K562 treated with DMSO at 1 percent for 12 hours (cell line): Measurements from ENCODE around the gene FSTL3. TPM values are rescaled to one million over a fixed set of nuclear protein-coding genes. Genes with fewer than 3 reads are reported as not detected.

Experiments
- total RNA-seq: library from RNA; unstranded; fragments of 300-600 nt; gene quantifications from 2 replicates; pipeline ENCODE4 v1.2.3, GENCODE V29; 2022; ENCODE audit not compliant: insufficient read depth

FSTL3 gene
- total RNA-seq, result 5.5 and 11.6 TPM in 2 replicates

GRCh38 chr19:676339-677105, at the start of gene FSTL3:
FSTL3 (plus strand) TSS chr19:676392; CDS start chr19:676424, 32 bp downstream.

GRCh38 chr19:633068-633785, 43.0 kb upstream of the FSTL3 start, which contains the start of gene POLRMT:
POLRMT (minus strand) TSS chr19:633537; CDS start chr19:633512, 25 bp downstream.

GRCh38 chr19:639253-640160, 36.7 kb upstream of the FSTL3 start, which contains the start of gene FGF22:
FGF22 (plus strand) TSS chr19:639879; CDS start chr19:639926, 47 bp downstream.

GRCh38 chr19:662962-663681, 13.1 kb upstream of the FSTL3 start, which contains the start of gene RNF126:
RNF126 (minus strand) TSS chr19:663214; CDS start chr19:663121, 93 bp downstream.

GRCh38 chr19:695352-695949, 19.3 kb downstream of the FSTL3 start, which contains the start of gene PRSS57:
PRSS57 (minus strand) TSS chr19:695452; CDS start chr19:695430, 22 bp downstream.

DNA sequence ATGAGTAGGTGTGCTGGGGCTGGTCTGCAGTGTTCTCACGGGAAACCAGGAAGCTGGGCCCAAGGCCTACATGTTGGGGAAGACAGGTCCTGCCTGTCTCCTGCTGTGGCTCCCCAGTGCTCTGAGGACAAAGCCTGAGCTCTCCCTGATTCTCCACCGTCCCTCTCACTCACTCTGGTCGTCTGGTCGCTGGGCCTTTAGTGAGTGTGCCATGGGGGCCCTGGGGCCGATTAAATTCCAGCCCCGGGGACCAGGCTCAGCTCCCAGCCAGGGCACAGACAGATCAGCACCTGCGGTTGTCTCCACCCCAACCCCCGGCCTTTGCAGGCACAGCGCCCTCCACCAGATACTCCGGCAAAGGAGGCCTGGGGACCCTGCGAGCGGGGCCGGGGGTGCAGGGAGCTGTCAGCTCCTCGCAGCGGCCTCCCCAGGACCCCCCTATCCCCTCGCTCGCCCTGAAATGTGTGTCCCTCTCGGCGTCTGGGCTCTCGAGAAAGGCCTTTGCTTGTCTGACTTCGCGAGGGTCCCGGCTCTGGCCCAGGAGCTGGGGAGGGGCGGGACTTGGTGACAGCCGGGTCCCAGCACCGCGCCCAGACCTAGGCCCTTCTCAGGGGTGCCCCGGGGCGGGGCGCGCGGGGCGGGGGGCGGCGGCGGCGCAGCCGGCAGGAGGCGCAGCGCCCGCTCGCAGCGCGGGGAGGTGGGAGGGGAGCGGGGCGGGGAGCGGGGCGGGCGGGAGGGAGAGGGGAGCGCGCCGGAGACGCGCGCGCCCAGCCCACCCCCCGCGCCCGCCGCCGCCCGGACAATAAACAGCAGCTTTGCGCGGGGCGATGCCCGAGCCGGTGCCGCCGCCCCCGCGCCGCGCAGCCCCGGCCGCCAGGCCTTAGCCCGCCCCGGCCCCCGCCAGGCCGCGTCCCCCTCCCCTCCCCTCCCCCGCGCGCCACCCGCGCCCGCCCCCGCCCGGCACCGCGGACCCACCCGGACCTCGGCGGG, 32.3 kb downstream of the FSTL3 start, which contains the start of gene PALM:
TSS of gene PALM (plus strand) at position 782 of the 990 bp plus-strand sequence. CDS start 212 bp downstream, outside the sequence.

Other genes starting within 250 kb of the FSTL3 start
- 0.49 and 2.1 TPM in 2 replicates for gene SHC2, start 215.4 kb upstream of the FSTL3 start, total RNA-seq
- 1.0 TPM in 1 of 2 replicates, not detected in the other for gene MADCAM1, start 179.9 kb upstream of the FSTL3 start, total RNA-seq
- 50.0 and 96.2 TPM in 2 replicates for gene TPGS1, start 168.9 kb upstream of the FSTL3 start, total RNA-seq
- 134 and 173 TPM in 2 replicates for gene CDC34, start 144.6 kb upstream of the FSTL3 start, total RNA-seq
- gene GZMM, start 132.3 kb upstream of the FSTL3 start, total RNA-seq, result 2.5 and 3.2 TPM in 2 replicates
- gene BSG, start 103.8 kb upstream of the FSTL3 start, total RNA-seq, result 539 and 624 TPM in 2 replicates
- 3.5 and 4.7 TPM in 2 replicates for gene HCN2, start 86.5 kb upstream of the FSTL3 start, total RNA-seq
- 86.8 and 92.3 TPM in 2 replicates for gene POLRMT, start 42.9 kb upstream of the FSTL3 start, total RNA-seq
- gene FGF22, start 36.5 kb upstream of the FSTL3 start, total RNA-seq, result 0.58 and 0.74 TPM in 2 replicates
- gene RNF126, start 13.2 kb upstream of the FSTL3 start, total RNA-seq, result 77.4 and 85.9 TPM in 2 replicates
- gene PRSS57, start 19.1 kb downstream of the FSTL3 start, total RNA-seq, result 26.1 and 36.0 TPM in 2 replicates
- gene PALM, start 32.5 kb downstream of the FSTL3 start, total RNA-seq, result 11.5 and 13.7 TPM in 2 replicates
- 0.38 TPM in 1 of 2 replicates, not detected in the other for gene MISP, start 74.7 kb downstream of the FSTL3 start, total RNA-seq
- 169 and 333 TPM in 2 replicates for gene PTBP1, start 121.1 kb downstream of the FSTL3 start, total RNA-seq
- 24.0 and 30.0 TPM in 2 replicates for gene PLPPR3, start 145.6 kb downstream of the FSTL3 start, total RNA-seq
- gene AZU1, start 151.4 kb downstream of the FSTL3 start, total RNA-seq, result 0.39 and 2.1 TPM in 2 replicates
- gene PRTN3, start 164.6 kb downstream of the FSTL3 start, total RNA-seq, result not detected in 2 replicates
- gene ELANE, start 175.9 kb downstream of the FSTL3 start, total RNA-seq, result not detected in 2 replicates
- 28.7 and 52.0 TPM in 2 replicates for gene CFD, start 183.3 kb downstream of the FSTL3 start, total RNA-seq
- gene MED16, start 216.8 kb downstream of the FSTL3 start, total RNA-seq, result 32.2 and 39.5 TPM in 2 replicates
- not detected in 2 replicates for gene RNU6-9, start 217.1 kb downstream of the FSTL3 start, total RNA-seq
- gene R3HDM4, start 236.8 kb downstream of the FSTL3 start, total RNA-seq, result 136 and 158 TPM in 2 replicates
- 2.2 and 4.1 TPM in 2 replicates for gene KISS1R, start 240.9 kb downstream of the FSTL3 start, total RNA-seq
- gene ARID3A, start 249.6 kb downstream of the FSTL3 start, total RNA-seq, result 36.2 and 75.8 TPM in 2 replicates